H1 (cell line): ENCODE measurements around the gene KDSR. TPM values are rescaled to one million over a fixed set of nuclear protein-coding genes. Genes with fewer than 3 reads are reported as not detected.

Experiments used
- CTCF ChIA-PET: fragments of 300-600 bp; sonication (Branson Sonifier 250); formaldehyde crosslinking; loops from one replicate; lab custom pipeline; 2021; ENCODE audit not compliant: partially characterized antibody; lab: Charles Lee
- POLR2A ChIA-PET: fragments of 300-600 bp; sonication (Branson Sonifier 250); formaldehyde crosslinking; loops from one replicate; lab custom pipeline; 2021; ENCODE audit warnings: inconsistent platforms; ENCODE audit not compliant: partially characterized antibody; lab: Charles Lee
- DNase-seq, 2 experiments: peaks; one replicate each; pipeline versions ENCODE4 v3.0.0 to v3.0.0-alpha.2; 2010 to 2022; ENCODE audit warnings: low spot score in 2 of 2, low read depth in 1 of 2, mixed read lengths in 1 of 2
- FAIRE-seq: peaks from 2 replicates; lab custom pipeline; 2011; peaks lifted over from hg19 to GRCh38; lab: Jason Lieb, UNC
- H2AFZ ChIP-seq: 2 replicates; pipeline ENCODE4 v1.8.1; 2012; ENCODE audit warnings: low read length, inconsistent platforms
- H2AK5ac ChIP-seq: 2 replicates; pipeline ENCODE4 v1.6.1; 2013; ENCODE audit warnings: low read depth, low read length
- H2BK120ac ChIP-seq: replicated peaks from 2 replicates; pipeline ENCODE3; 2013; ENCODE audit warnings: low read depth, low read length, inconsistent platforms
- H2BK12ac ChIP-seq: 2 replicates; pipeline ENCODE4 v1.6.1; 2013; ENCODE audit warnings: low read depth, low read length
- H2BK15ac ChIP-seq: 2 replicates; pipeline ENCODE4 v1.6.1; 2013; ENCODE audit warnings: low read length
- H2BK20ac ChIP-seq: 2 replicates; pipeline ENCODE4 v1.6.1; 2013; ENCODE audit warnings: low read length
- H2BK5ac ChIP-seq: 2 replicates; pipeline ENCODE4 v1.6.1; 2013; ENCODE audit warnings: low read depth, low read length
- H3K14ac ChIP-seq: 2 replicates; pipeline ENCODE4 v1.6.1; 2013; ENCODE audit warnings: inconsistent platforms; ENCODE audit not compliant: insufficient read length
- H3K18ac ChIP-seq: 2 replicates; pipeline ENCODE4 v1.6.1; 2013; ENCODE audit warnings: low read length; ENCODE audit errors: extremely low read depth
- H3K23ac ChIP-seq: 2 replicates; pipeline ENCODE4 v1.6.1; 2013; ENCODE audit warnings: inconsistent platforms; ENCODE audit not compliant: insufficient read length
- H3K23me2 ChIP-seq: 2 replicates; pipeline ENCODE4 v1.6.1; 2013; ENCODE audit warnings: low read depth, low read length
- H3K27ac ChIP-seq: 2 replicates; pipeline ENCODE4 v1.6.1; 2011; ENCODE audit warnings: low read depth, low read length, inconsistent platforms
- H3K27me3 ChIP-seq, 4 experiments: replicated peaks in 1 of 4; 1 replicate in 1 of 4; 2 replicates in 3 of 4; pipeline versions ENCODE4 v1.6.1 to v1.8.1; 2011 to 2013; ENCODE audit warnings: low read length in 3 of 4, mild to moderate bottlenecking in 3 of 4, inconsistent platforms in 2 of 4, mixed read lengths in 2 of 4, moderate library complexity in 1 of 4; ENCODE audit not compliant: control insufficient read depth in 3 of 4, insufficient read depth in 3 of 4; ENCODE audit errors: extremely low read depth in 1 of 4
- H3K36me3 ChIP-seq, 4 experiments: 2 replicates each; pipeline versions ENCODE4 v1.6.1 to v1.8.1; 2011 to 2013; ENCODE audit warnings: mild to moderate bottlenecking in 4 of 4, low read length in 3 of 4, moderate library complexity in 2 of 4, control low read depth in 1 of 4, inconsistent platforms in 1 of 4; ENCODE audit not compliant: insufficient read depth in 4 of 4, control insufficient read depth in 2 of 4
- H3K4ac ChIP-seq: replicated peaks from 2 replicates; pipeline ENCODE3; 2013; ENCODE audit warnings: low read length, low read depth, mixed read lengths, inconsistent platforms; ENCODE audit not compliant: insufficient read length
- H3K4me1 ChIP-seq, 4 experiments: replicated peaks in 1 of 4; 1 replicate in 1 of 4; 2 replicates in 3 of 4; pipeline versions ENCODE4 v1.6.1 to v1.8.1; 2011 to 2013; ENCODE audit warnings: low read length in 3 of 4, inconsistent platforms in 2 of 4, mixed read lengths in 1 of 4; ENCODE audit not compliant: insufficient read depth in 4 of 4, control insufficient read depth in 3 of 4
- H3K4me2 ChIP-seq, 2 experiments: 2 replicates each; pipeline versions ENCODE4 v1.6.1 to v1.8.1; 2011 to 2013; ENCODE audit warnings: low read depth in 2 of 2, low read length in 2 of 2, control low read depth in 1 of 2, inconsistent platforms in 1 of 2, mild to moderate bottlenecking in 1 of 2; ENCODE audit not compliant: insufficient read depth in 1 of 2
- H3K4me3 ChIP-seq, 4 experiments: fragments of 200-600, 300-600 bp in 1 of 4; sonication (generic), shearing (Covaris generic), sonication (Bioruptor Twin) in 1 of 4; 2 replicates each; pipeline versions ENCODE4 v1.5.1 to v1.8.1; 2011 to 2016; ENCODE audit warnings: low read length in 4 of 4, low read depth in 3 of 4, control low read depth in 2 of 4, inconsistent platforms in 2 of 4, mild to moderate bottlenecking in 2 of 4, mixed read lengths in 1 of 4, moderate library complexity in 1 of 4; ENCODE audit not compliant: insufficient read depth in 2 of 4; ENCODE audit errors: extremely low read depth in 1 of 4
- H3K56ac ChIP-seq: replicated peaks from 2 replicates; pipeline ENCODE3; 2013; ENCODE audit warnings: low read depth, mild to moderate bottlenecking, mixed read lengths, low read length, inconsistent platforms; ENCODE audit not compliant: insufficient read length
- H3K79me1 ChIP-seq: 2 replicates; pipeline ENCODE4 v1.6.1; 2013; ENCODE audit warnings: low read depth, low read length, control low read depth
- H3K79me2 ChIP-seq, 2 experiments: 2 replicates each; pipeline versions ENCODE4 v1.6.1 to v1.8.1; 2012 to 2013; ENCODE audit warnings: low read length in 2 of 2, mild to moderate bottlenecking in 2 of 2, inconsistent platforms in 1 of 2; ENCODE audit not compliant: insufficient read depth in 2 of 2, control insufficient read depth in 1 of 2
- H3K9ac ChIP-seq, 4 experiments: replicated peaks in 1 of 4; 1 replicate in 1 of 4; 2 replicates in 3 of 4; pipeline versions ENCODE4 v1.6.1 to v1.8.1; 2011 to 2013; ENCODE audit warnings: low read depth in 3 of 4, low read length in 3 of 4, control low read depth in 2 of 4, mild to moderate bottlenecking in 2 of 4, moderate library complexity in 2 of 4, inconsistent platforms in 1 of 4; ENCODE audit errors: extremely low read depth in 1 of 4
- H3K9me3 ChIP-seq, 2 experiments: 2 replicates each; pipeline versions ENCODE4 v1.6.1 to v1.8.1; 2012 to 2013; ENCODE audit warnings: mild to moderate bottlenecking in 2 of 2, moderate library complexity in 2 of 2, control low read depth in 1 of 2, inconsistent platforms in 1 of 2, low read depth in 1 of 2, low read length in 1 of 2, mixed read lengths in 1 of 2; ENCODE audit not compliant: insufficient read depth in 2 of 2
- H4K20me1 ChIP-seq, 2 experiments: replicated peaks in 1 of 2; 2 replicates each; pipeline versions ENCODE3 to v1.8.1; 2011 to 2013; ENCODE audit warnings: inconsistent platforms in 2 of 2, low read length in 2 of 2, mild to moderate bottlenecking in 1 of 2; ENCODE audit not compliant: insufficient read depth in 2 of 2, control insufficient read depth in 1 of 2
- H4K5ac ChIP-seq: 2 replicates; pipeline ENCODE4 v1.6.1; 2013; ENCODE audit warnings: low read length, low read depth, mixed read lengths, inconsistent platforms; ENCODE audit not compliant: insufficient read length
- H4K8ac ChIP-seq: 2 replicates; pipeline ENCODE4 v1.8.0; 2013; ENCODE audit warnings: mild to moderate bottlenecking, moderate library complexity, low read length, inconsistent platforms; ENCODE audit not compliant: insufficient read depth; ENCODE audit errors: extremely low read depth
- H4K91ac ChIP-seq: replicated peaks from 2 replicates; pipeline ENCODE3; 2013; ENCODE audit warnings: low read length, mixed read lengths, inconsistent platforms; ENCODE audit not compliant: insufficient read length
- CHD2 ChIP-seq: IDR thresholded peaks from 2 replicates; pipeline ENCODE4 v1.6.1; 2012; ENCODE audit warnings: low read length, improper control_type of control experiment
- GTF2F1 ChIP-seq: IDR thresholded peaks from 2 replicates; pipeline ENCODE4 v1.6.1; 2012; ENCODE audit warnings: low read depth, low read length, improper control_type of control experiment, borderline replicate concordance
- NRF1 ChIP-seq: IDR thresholded peaks from 2 replicates; pipeline ENCODE4 v1.6.1; 2011; ENCODE audit warnings: mild to moderate bottlenecking, low read depth, low read length, improper control_type of control experiment
- RFX5 ChIP-seq: IDR thresholded peaks from 2 replicates; pipeline ENCODE4 v1.6.1; 2011; ENCODE audit warnings: low read depth, low read length, improper control_type of control experiment, borderline replicate concordance
- WGBS, 2 experiments: shearing (Covaris generic) in 1 of 2; methylation state at CpG; one replicate each; pipeline versions ENCODE4 v1.1.6 to v1.1.7; 2013 to 2015; ENCODE audit warnings: low lambda C conversion rate in 2 of 2, mixed read lengths in 2 of 2, inconsistent platforms in 1 of 2, low coverage in 1 of 2, missing lambda C conversion rate in 1 of 2; ENCODE audit not compliant: insufficient replicate concordance in 2 of 2, insufficient coverage in 1 of 2, insufficient read length in 1 of 2; ENCODE audit errors: extremely low coverage in 1 of 2, missing lambda C conversion rate in 1 of 2; 5-methylcytosine and 5-hydroxymethylcytosine counted together
- polyA plus RNA-seq, 7 experiments: library from polyadenylated mRNA; depleted of rRNA in 3 of 7; stranded (reverse) in 5 of 7; unstranded in 2 of 7; fragments of >200 nt in 5 of 7; fragments of 200-250 nt in 2 of 7; gene quantifications; 1 replicate in 5 of 7; 2 replicates in 1 of 7; 4 replicates in 1 of 7; pipeline versions ENCODE4 v1.2.1 to v1.2.3, GENCODE V29; 2011 to 2013; ENCODE audit warnings: missing spikeins in 2 of 7, mixed read lengths in 2 of 7
- total RNA-seq: library from RNA; stranded (reverse); fragmentation: NEBNext Ultra II Directional; extraction: Animal tissue kit (Norgen Biotek cat#: 25700); gene quantifications from 2 replicates; pipeline ENCODE4 v1.2.1, GENCODE V29; 2021

The KDSR gene
- total and polyA plus RNA-seq, 2 of the 8 experiments (the other 6 are each of a cell fraction or from before 2014, with no cell fraction given), result 12.4 to 50.5 TPM

GRCh38 chr18:63290166-63290820 is 76.7 kb downstream of the KDSR start:
- CTCF ChIA-PET, result interaction anchor here (0.6 to 2.5 kb wide), 6 partner anchors 10 to 469 kb away, joined by 3 to 7 read pairs (median 4); partner anchors contain the start of gene BCL2
- no peak for FAIRE-seq

More at GRCh38 chr18:63290166-63290820, 76.7 kb downstream of the KDSR start:
- no peak overlapping the region for H2BK5ac ChIP-seq
- no peak overlapping the region for H3K4me2 ChIP-seq
- H3K4me3 ChIP-seq, result no peak overlapping the region
- no peak overlapping the region for H2BK15ac ChIP-seq
- no peaks in the 10 kb centered on the region for H3K36me3 ChIP-seq
- H2BK20ac ChIP-seq, result no peak overlapping the region
- H3K56ac ChIP-seq, result no peak overlapping the region
- H3K79me1 ChIP-seq, result no peaks in the 10 kb centered on the region
- no peak overlapping the region for H3K14ac ChIP-seq
- no peak overlapping the region for H3K9ac ChIP-seq
- H3K27ac ChIP-seq, result no peak overlapping the region
- no peak for DNase-seq
- no peak overlapping the region for H2BK120ac ChIP-seq
- H3K4me1 ChIP-seq, result peaks cover 0 to 3% (median 1%) of the 10 kb centered on the region in 4 experiments; a peak in 2 of 7 replicates
- H2BK12ac ChIP-seq, result no peak overlapping the region
- no peak overlapping the region for H3K23ac ChIP-seq
- H4K20me1 ChIP-seq, result no peaks in the 10 kb centered on the region
- H4K5ac ChIP-seq, result no peak overlapping the region
- no peaks in the 10 kb centered on the region for H3K9me3 ChIP-seq
- no peak overlapping the region for H2AK5ac ChIP-seq
- no peaks in the 10 kb centered on the region for H3K27me3 ChIP-seq
- 76 to 100% methylated on average over 1 to 6 of the region's 6 CpGs for WGBS, 2 experiments
- TF ChIP-seq GTF2F1 (no peak), NRF1 (no peak), CHD2 (no peak), RFX5 (no peak)
- no peaks in the 10 kb centered on the region for H3K79me2 ChIP-seq
- no peak overlapping the region for H4K91ac ChIP-seq
- no peak overlapping the region for H3K18ac ChIP-seq
- H3K4ac ChIP-seq, result no peak overlapping the region
- H2AFZ ChIP-seq, result no peak overlapping the region
- H4K8ac ChIP-seq, result no peak overlapping the region
- POLR2A ChIA-PET, result no interaction called here
- H3K23me2 ChIP-seq, result no peaks in the 10 kb centered on the region
